ENCODE data around the gene PDE7B. TPM values are rescaled to one million over a fixed set of nuclear protein-coding genes. Genes with fewer than 3 reads are reported as not detected.
A peak's percentile ranks its signal among the peaks of the same experiment; 100 is the strongest.

The PDE7B gene
- total RNA-seq, 1 experiment from 2014 or later, result not detected

DNA sequence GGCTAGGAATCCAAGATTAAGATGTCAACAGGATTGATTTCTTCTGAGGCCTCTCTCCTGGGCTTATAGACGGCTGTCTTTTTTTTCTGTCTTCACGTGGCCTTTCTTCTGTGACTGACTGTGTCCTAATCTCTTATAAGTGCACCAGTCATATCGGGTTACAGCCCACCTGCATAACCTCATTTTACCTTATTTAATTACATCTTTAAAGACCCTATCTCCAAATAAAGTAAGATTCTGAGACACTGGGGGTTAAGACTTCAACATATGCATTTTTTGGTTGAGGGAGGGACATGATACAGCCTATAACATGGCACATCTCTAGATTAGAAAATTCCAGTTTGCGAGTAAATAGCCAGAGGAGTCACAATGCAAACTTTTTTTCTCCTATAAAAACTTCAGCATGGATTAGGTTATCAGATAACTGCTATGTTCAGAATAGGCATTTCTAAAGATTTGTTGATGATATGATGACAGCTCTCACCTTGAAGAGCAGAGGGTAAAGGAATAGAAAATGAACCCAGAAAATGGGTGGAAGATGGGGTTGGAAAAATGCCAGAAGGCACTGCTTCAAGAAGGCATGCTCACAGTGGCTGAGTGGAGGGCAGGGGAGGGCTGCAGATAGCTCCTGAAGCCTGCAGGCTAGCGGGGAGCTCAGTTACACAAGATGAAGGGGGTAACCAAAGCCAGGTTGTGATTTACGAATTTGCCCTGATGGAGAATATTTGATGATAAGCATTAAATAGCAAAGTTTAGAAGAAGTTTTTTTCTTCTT lies 8.7 kb upstream of the PDE7B start:
- DNase-seq (ENCODE audit: low spot score) (no peak), ATAC-seq (peak; percentile 68)
- H3K27ac Mint-ChIP-seq, result no peak overlapping the region
- H3K36me3 Mint-ChIP-seq, result no peaks in the 10 kb centered on the region
- no peaks in the 10 kb centered on the region for H3K27me3 Mint-ChIP-seq (ENCODE audit: low read depth)
- peaks cover 11% of the 10 kb centered on the region for H3K4me1 Mint-ChIP-seq
- ChIA-PET CTCF (no interaction called here), POLR2A (no interaction called here)
- no peak for TF ChIP-seq TCF7 (CRISPR knock-in tag; IDR thresholded peaks at IDR 0.05; ENCODE audit: low read depth)
- no peak for TF ChIP-seq SOX15 (CRISPR knock-in tag; IDR thresholded peaks at IDR 0.05)
- TF ChIP-seq IRF2 (CRISPR knock-in tag; IDR thresholded peaks at IDR 0.05; ENCODE audit: borderline replicate concordance, low read depth), result no peak
- no peak for TF ChIP-seq HMGXB4 (CRISPR knock-in tag; IDR thresholded peaks at IDR 0.05)
- TF ChIP-seq PRDM15 (CRISPR knock-in tag; IDR thresholded peaks at IDR 0.05), result no peak
- TF ChIP-seq NFYB (CRISPR knock-in tag; conservative IDR thresholded peaks at IDR 0.05; ENCODE audit: low read depth), result no peak
- TF ChIP-seq ZNF416 (CRISPR knock-in tag; IDR thresholded peaks at IDR 0.05), result no peak
- no peaks in the 10 kb centered on the region for H3K9me3 Mint-ChIP-seq
- no peak overlapping the region for H3K4me3 Mint-ChIP-seq

DNA sequence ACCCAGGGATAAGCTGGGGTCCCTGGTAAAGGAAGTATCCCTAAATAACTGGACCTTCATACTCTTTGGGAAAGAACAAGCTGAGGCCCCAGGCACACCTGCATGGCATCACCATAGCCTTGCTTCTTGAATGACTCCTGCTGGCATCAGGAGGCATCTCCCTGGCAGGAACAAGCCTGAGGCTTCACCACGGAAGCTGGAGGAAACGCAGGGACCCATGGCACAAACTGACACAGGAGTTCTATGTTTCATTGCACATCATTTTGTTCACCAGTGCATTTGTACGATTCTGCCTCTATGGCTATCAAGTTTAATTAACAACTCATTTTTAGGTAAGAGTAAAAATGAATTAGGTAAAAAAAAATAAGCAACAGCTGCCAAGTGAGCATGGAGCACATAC lies 619 bp upstream of the PDE7B start:
- Mint-ChIP-seq H3K4me1 (peaks cover 26% of the 10 kb centered on the region), H3K9me3 (no peaks in the 10 kb centered on the region), H3K27ac (no peak overlapping the region), H3K36me3 (no peaks in the 10 kb centered on the region), H3K27me3 (ENCODE audit: low read depth) (no peaks in the 10 kb centered on the region), H3K4me3 (no peak overlapping the region)
- ChIA-PET POLR2A (no interaction called here), CTCF (interaction anchor here (1.3 kb wide), 1 partner anchor 59 kb away, joined by 4 read pairs; no protein-coding TSS in a partner anchor)
- no peak for DNase-seq (ENCODE audit: low spot score)
- no peak for ATAC-seq
- TF ChIP-seq TEAD1 (CRISPR knock-in tag; IDR thresholded peaks at IDR 0.05) (no peak), ZNF317 (CRISPR knock-in tag; IDR thresholded peaks at IDR 0.05; ENCODE audit: borderline replicate concordance, low read depth) (no peak), NFYB (CRISPR knock-in tag; conservative IDR thresholded peaks at IDR 0.05; ENCODE audit: low read depth) (no peak), FOXP1 (CRISPR knock-in tag; IDR thresholded peaks at IDR 0.05; ENCODE audit: borderline replicate concordance) (no peak), PREB (CRISPR knock-in tag; IDR thresholded peaks at IDR 0.05; ENCODE audit: borderline replicate concordance) (no peak), GABPB1 (CRISPR knock-in tag; IDR thresholded peaks at IDR 0.05) (no peak), ZNF138 (CRISPR knock-in tag; conservative IDR thresholded peaks at IDR 0.05) (no peak), TP53 (CRISPR knock-in tag; IDR thresholded peaks at IDR 0.05) (no peak), MXD4 (CRISPR knock-in tag; IDR thresholded peaks at IDR 0.05; ENCODE audit: borderline replicate concordance) (no peak), SMAD4 (CRISPR knock-in tag; IDR thresholded peaks at IDR 0.05) (no peak), RELA (CRISPR knock-in tag; IDR thresholded peaks at IDR 0.05; ENCODE audit: borderline replicate concordance) (no peak), MAX (CRISPR knock-in tag; IDR thresholded peaks at IDR 0.05) (no peak)
- TF ChIP-seq, protein P1, sequence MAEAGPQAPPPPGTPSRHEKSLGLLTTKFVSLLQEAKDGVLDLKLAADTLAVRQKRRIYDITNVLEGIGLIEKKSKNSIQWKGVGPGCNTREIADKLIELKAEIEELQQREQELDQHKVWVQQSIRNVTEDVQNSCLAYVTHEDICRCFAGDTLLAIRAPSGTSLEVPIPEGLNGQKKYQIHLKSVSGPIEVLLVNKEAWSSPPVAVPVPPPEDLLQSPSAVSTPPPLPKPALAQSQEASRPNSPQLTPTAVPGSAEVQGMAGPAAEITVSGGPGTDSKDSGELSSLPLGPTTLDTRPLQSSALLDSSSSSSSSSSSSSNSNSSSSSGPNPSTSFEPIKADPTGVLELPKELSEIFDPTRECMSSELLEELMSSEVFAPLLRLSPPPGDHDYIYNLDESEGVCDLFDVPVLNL (CRISPR knock-in tag; IDR thresholded peaks at IDR 0.05; ENCODE audit: borderline replicate concordance, low read depth), result no peak
- TF ChIP-seq, protein P2, sequence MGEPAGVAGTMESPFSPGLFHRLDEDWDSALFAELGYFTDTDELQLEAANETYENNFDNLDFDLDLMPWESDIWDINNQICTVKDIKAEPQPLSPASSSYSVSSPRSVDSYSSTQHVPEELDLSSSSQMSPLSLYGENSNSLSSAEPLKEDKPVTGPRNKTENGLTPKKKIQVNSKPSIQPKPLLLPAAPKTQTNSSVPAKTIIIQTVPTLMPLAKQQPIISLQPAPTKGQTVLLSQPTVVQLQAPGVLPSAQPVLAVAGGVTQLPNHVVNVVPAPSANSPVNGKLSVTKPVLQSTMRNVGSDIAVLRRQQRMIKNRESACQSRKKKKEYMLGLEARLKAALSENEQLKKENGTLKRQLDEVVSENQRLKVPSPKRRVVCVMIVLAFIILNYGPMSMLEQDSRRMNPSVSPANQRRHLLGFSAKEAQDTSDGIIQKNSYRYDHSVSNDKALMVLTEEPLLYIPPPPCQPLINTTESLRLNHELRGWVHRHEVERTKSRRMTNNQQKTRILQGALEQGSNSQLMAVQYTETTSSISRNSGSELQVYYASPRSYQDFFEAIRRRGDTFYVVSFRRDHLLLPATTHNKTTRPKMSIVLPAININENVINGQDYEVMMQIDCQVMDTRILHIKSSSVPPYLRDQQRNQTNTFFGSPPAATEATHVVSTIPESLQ (CRISPR knock-in tag; IDR thresholded peaks at IDR 0.05), result no peak
- TF ChIP-seq, protein P3, sequence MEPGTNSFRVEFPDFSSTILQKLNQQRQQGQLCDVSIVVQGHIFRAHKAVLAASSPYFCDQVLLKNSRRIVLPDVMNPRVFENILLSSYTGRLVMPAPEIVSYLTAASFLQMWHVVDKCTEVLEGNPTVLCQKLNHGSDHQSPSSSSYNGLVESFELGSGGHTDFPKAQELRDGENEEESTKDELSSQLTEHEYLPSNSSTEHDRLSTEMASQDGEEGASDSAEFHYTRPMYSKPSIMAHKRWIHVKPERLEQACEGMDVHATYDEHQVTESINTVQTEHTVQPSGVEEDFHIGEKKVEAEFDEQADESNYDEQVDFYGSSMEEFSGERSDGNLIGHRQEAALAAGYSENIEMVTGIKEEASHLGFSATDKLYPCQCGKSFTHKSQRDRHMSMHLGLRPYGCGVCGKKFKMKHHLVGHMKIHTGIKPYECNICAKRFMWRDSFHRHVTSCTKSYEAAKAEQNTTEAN (CRISPR knock-in tag; IDR thresholded peaks at IDR 0.05), result no peak
- TF ChIP-seq, protein P4, sequence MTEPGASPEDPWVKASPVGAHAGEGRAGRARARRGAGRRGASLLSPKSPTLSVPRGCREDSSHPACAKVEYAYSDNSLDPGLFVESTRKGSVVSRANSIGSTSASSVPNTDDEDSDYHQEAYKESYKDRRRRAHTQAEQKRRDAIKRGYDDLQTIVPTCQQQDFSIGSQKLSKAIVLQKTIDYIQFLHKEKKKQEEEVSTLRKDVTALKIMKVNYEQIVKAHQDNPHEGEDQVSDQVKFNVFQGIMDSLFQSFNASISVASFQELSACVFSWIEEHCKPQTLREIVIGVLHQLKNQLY (CRISPR knock-in tag; IDR thresholded peaks at IDR 0.05), result no peak

All from WTC11 (cell line).